Kidney (tissue), 14 donors: Measurements from ENCODE around the gene PRKAR1B. TPM values are rescaled to one million over a fixed set of nuclear protein-coding genes. Genes with fewer than 3 reads are reported as not detected.

Source experiments
- DNase-seq, 5 donors: peaks; one replicate each; pipeline ENCODE4 v3.0.0-alpha.2; 2013 to 2020
- FAIRE-seq: peaks from 2 replicates; lab custom pipeline; 2012; peaks lifted over from hg19 to GRCh38; lab: Jason Lieb, UNC
- H3K27ac ChIP-seq, 2 donors: one replicate each; pipeline ENCODE4 v1.7.0; 2013; ENCODE audit warnings: low read depth in 2 of 2, low read length in 2 of 2, inconsistent platforms in 1 of 2
- H3K27me3 ChIP-seq: one replicate; pipeline ENCODE4 v1.7.1; 2013; ENCODE audit warnings: low read length, inconsistent platforms; ENCODE audit not compliant: control insufficient read depth, insufficient read depth
- H3K36me3 ChIP-seq, 3 donors: one replicate each; pipeline versions ENCODE4 v1.7.0 to v1.7.1; 2013; ENCODE audit warnings: low read length in 3 of 3, control low read depth in 1 of 3, inconsistent platforms in 1 of 3; ENCODE audit not compliant: insufficient read depth in 3 of 3, control insufficient read depth in 2 of 3
- H3K4me1 ChIP-seq, 3 donors: one replicate each; pipeline versions ENCODE4 v1.7.0 to v1.7.1; 2013; ENCODE audit warnings: low read length in 3 of 3, inconsistent platforms in 1 of 3, low read depth in 1 of 3; ENCODE audit not compliant: control insufficient read depth in 2 of 3, insufficient read depth in 2 of 3
- H3K4me3 ChIP-seq, 3 donors: one replicate each; pipeline versions ENCODE4 v1.7.0 to v1.8.1; 2013; ENCODE audit warnings: low read length in 3 of 3, control low read depth in 1 of 3, inconsistent platforms in 1 of 3
- H3K9ac ChIP-seq, 3 donors: one replicate each; pipeline versions ENCODE4 v1.7.0 to v1.7.1; 2013; ENCODE audit warnings: low read length in 3 of 3, control low read depth in 1 of 3, inconsistent platforms in 1 of 3
- H3K9me3 ChIP-seq, 3 donors: one replicate each; pipeline versions ENCODE4 v1.7.0 to v1.7.1; 2013; ENCODE audit warnings: low read length in 3 of 3, control low read depth in 1 of 3, inconsistent platforms in 1 of 3; ENCODE audit not compliant: control insufficient read depth in 2 of 3, insufficient read depth in 1 of 3
- intact Hi-C: fragments of 100-400 bp; cut with DNase I; formaldehyde crosslinking; loops from one replicate; pipeline ENCODE4 v1.11.1; 2022
- polyA plus RNA-seq: library from polyadenylated mRNA; stranded (reverse); fragments of 350-450 nt; fragmentation: Illumina TruSeq; extraction: RNeasy Lipid Tissue Mini Kit (QIAGEN cat#74804); gene quantifications from one replicate; pipeline ENCODE4 v1.2.3, GENCODE V29; 2014; ENCODE audit warnings: low read depth, low replicate concordance; ENCODE audit not compliant: insufficient read depth
- total RNA-seq: library from RNA; stranded (reverse); fragmentation: NEBNext Ultra II Directional; extraction: Animal tissue kit (Norgen Biotek cat#: 25700); gene quantifications from one replicate; pipeline ENCODE4 v1.2.1, GENCODE V29; 2021
- TF ChIP-seq, protein P1 (sequence below): IDR thresholded peaks from 3 replicates; pipeline ENCODE4 v1.5.1; 2012; ENCODE audit warnings: mild to moderate bottlenecking, moderate library complexity, borderline replicate concordance; ENCODE audit not compliant: insufficient read depth; ENCODE audit errors: extremely low read depth
- donor health status: control.
- donor health status: control.
- donor health status: control.
- donor health status: control.
- donor health status: control.
- donor health status: DM: yes; HTN: yes; CAD: no.
- donor health status: Normal renal cell carcinoma (clear cell type).

The PRKAR1B gene
- total and polyA plus RNA-seq, 2 donors from 2014 or later = 15.9 to 21.4 TPM

DNA sequence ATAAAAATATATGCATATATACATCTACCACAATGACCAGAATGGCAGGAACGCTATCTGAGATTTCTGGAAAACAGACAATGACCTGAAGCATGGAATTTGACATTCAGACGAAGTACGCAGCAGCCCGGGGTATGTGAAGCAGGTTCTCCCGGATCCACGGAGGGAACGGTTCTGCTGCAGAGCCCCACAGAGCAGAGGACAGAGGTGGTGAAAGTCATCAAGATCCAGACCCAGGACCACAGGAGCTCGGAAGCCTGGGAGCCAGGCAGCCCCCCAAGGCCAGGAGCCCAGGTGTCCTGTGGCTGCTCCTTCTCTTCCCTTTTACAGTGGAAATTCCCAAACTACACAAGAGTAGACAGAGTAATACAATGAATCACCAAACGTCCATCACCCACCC is 42.7 kb downstream of the PRKAR1B start:
- intact Hi-C loops = no loop called here
- no peaks in the 10 kb centered on the region for H3K4me1 ChIP-seq
- DNase-seq (peak in 2 of 5 donors; percentile 6 to 15), FAIRE-seq (no peak)
- H3K9ac ChIP-seq = no peak overlapping the region
- TF ChIP-seq, protein P1, sequence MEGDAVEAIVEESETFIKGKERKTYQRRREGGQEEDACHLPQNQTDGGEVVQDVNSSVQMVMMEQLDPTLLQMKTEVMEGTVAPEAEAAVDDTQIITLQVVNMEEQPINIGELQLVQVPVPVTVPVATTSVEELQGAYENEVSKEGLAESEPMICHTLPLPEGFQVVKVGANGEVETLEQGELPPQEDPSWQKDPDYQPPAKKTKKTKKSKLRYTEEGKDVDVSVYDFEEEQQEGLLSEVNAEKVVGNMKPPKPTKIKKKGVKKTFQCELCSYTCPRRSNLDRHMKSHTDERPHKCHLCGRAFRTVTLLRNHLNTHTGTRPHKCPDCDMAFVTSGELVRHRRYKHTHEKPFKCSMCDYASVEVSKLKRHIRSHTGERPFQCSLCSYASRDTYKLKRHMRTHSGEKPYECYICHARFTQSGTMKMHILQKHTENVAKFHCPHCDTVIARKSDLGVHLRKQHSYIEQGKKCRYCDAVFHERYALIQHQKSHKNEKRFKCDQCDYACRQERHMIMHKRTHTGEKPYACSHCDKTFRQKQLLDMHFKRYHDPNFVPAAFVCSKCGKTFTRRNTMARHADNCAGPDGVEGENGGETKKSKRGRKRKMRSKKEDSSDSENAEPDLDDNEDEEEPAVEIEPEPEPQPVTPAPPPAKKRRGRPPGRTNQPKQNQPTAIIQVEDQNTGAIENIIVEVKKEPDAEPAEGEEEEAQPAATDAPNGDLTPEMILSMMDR = no peak
- no peaks in the 10 kb centered on the region for H3K27me3 ChIP-seq
- peaks cover 0 to 3% (median 0%) of the 10 kb centered on the region in 3 donors for H3K36me3 ChIP-seq
- no peak overlapping the region for H3K4me3 ChIP-seq
- H3K27ac ChIP-seq = no peak overlapping the region
- H3K9me3 ChIP-seq = peaks cover 0 to 7% (median 3%) of the 10 kb centered on the region in 3 donors

DNA sequence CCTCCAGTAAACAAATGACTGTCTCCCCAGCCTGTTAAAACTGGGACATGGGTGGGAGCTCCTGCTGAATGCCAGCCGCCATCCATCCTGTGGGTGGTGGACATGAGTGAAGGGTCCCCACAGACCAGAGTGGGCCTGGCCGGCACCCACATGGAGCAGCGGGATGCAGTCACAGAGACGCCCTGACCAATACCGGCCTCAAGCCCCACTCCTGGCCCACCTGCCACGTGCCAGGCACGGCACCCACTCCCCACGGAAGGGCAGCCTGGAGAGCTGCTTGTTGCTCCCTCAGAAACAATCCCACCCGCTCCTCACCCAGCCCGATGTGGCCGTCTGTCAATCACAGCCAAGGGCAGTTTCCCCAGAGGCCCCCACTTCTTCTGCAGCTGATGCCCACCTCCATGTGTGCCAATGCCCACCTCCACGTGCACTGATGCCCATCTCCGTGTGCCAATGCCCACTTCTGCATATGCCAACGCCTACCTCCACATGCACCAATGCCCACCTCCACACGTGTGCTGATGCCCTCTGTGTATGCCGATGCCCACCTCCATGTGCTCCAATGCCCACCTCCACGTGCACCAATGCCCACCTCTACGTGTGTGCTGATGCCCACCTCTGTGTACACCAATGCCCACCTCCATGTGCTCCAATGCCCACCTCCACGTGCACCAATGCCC is 43.4 kb downstream of the PRKAR1B start:
- DNase-seq (peak in 3 of 5 donors; percentile 5 to 60 (median 24)), FAIRE-seq (no peak)
- H3K9ac ChIP-seq = no peak overlapping the region
- intact Hi-C loops = no loop called here
- H3K27me3 ChIP-seq = no peaks in the 10 kb centered on the region
- no peaks in the 10 kb centered on the region for H3K4me1 ChIP-seq
- no peak overlapping the region for H3K27ac ChIP-seq
- H3K9me3 ChIP-seq = peaks cover 0 to 6% (median 3%) of the 10 kb centered on the region in 3 donors
- H3K36me3 ChIP-seq = peaks cover 0 to 5% (median 0%) of the 10 kb centered on the region in 3 donors
- no peak overlapping the region for H3K4me3 ChIP-seq
- TF ChIP-seq, protein P1 = no peak

- Histone ChIP-seq H3K36me3 (peaks cover 0 to 5% (median 0%) of the 10 kb centered on the region in 3 donors), H3K4me1 (no peaks in the 10 kb centered on the region), H3K27ac (no peak overlapping the region), H3K9me3 (peaks cover 0 to 3% (median 3%) of the 10 kb centered on the region in 3 donors), H3K27me3 (no peaks in the 10 kb centered on the region), H3K4me3 (no peak overlapping the region), H3K9ac (no peak overlapping the region)
- TF ChIP-seq, protein P1 = no peak
- DNase-seq (peak in 2 of 5 donors; percentile 15 to 52), FAIRE-seq (no peak)
- intact Hi-C loops = no loop called here
These were observed 44.3 kb downstream of the PRKAR1B start for GRCh38 chr7:682810-683209.
